ENCODE data around the gene IRF2. TPM values are rescaled to one million over a fixed set of nuclear protein-coding genes. Genes with fewer than 3 reads are reported as not detected.

IRF2 gene
- total RNA-seq, 6 experiments from 2014 or later: 13.4 to 24.0 (median 19.7) TPM

DNA sequence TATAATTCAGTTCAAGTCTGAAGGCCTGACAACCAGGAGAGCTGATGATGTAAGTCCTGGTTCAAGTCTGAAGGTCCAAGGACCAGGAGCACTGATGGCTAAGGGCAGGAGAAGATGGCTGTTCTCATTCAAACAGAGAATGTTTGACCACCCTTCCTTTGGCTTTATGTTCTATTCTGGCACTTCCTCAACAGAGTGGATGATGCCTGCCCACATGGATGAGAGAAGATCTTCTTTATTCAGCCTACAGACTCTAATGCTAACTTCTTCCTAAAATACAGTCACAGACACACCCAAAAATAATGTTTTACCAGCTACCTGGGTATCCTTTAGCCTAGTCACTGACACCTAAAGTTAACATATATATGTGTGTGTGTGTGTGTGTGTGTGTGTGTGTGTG, 25.6 kb upstream of the IRF2 start:
- Mint-ChIP-seq H3K27ac (no peak overlapping the region), H3K4me1 (ENCODE audit: low read depth) (peaks cover 10% of the 10 kb centered on the region), H3K9me3 (no peaks in the 10 kb centered on the region), H3K27me3 (ENCODE audit: insufficient read depth) (peaks cover 6% of the 10 kb centered on the region), H3K36me3 (ENCODE audit: low read depth) (no peaks in the 10 kb centered on the region), H3K4me3 (no peak overlapping the region)
- DNase-seq: no peak
- TF ChIP-seq, protein P1, sequence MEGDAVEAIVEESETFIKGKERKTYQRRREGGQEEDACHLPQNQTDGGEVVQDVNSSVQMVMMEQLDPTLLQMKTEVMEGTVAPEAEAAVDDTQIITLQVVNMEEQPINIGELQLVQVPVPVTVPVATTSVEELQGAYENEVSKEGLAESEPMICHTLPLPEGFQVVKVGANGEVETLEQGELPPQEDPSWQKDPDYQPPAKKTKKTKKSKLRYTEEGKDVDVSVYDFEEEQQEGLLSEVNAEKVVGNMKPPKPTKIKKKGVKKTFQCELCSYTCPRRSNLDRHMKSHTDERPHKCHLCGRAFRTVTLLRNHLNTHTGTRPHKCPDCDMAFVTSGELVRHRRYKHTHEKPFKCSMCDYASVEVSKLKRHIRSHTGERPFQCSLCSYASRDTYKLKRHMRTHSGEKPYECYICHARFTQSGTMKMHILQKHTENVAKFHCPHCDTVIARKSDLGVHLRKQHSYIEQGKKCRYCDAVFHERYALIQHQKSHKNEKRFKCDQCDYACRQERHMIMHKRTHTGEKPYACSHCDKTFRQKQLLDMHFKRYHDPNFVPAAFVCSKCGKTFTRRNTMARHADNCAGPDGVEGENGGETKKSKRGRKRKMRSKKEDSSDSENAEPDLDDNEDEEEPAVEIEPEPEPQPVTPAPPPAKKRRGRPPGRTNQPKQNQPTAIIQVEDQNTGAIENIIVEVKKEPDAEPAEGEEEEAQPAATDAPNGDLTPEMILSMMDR (IDR thresholded peaks at IDR 0.05): no peak

DNA sequence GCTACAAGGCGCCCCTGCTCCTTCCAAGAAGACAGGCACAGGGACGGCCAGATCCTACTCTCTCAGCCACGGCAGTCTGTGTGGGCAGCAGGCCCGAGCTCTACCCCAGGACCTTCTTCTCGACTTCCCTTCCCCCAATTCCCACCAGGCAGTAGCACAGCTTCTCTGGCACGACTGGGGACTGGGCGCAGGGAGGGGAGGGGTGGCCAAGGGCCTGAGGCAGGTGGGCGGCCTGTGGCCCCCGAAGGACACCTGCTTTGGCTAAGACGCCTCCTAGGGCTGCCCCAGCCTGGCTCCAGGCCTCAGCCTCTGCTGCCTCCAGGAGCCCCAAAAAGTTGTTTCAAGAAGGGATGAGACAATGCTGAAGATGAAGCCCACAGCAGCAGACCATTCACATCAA, 24.2 kb upstream of the IRF2 start:
- Mint-ChIP-seq H3K4me3 (no peak overlapping the region), H3K27me3 (ENCODE audit: insufficient read depth) (peaks cover 1% of the 10 kb centered on the region; the same call in 1 of the 2 replicates), H3K36me3 (ENCODE audit: low read depth) (no peaks in the 10 kb centered on the region), H3K27ac (no peak overlapping the region), H3K4me1 (ENCODE audit: low read depth) (peaks cover 1% of the 10 kb centered on the region), H3K9me3 (no peaks in the 10 kb centered on the region)
- no peak for DNase-seq
- TF ChIP-seq, protein P1 (IDR thresholded peaks at IDR 0.05): no peak

DNA sequence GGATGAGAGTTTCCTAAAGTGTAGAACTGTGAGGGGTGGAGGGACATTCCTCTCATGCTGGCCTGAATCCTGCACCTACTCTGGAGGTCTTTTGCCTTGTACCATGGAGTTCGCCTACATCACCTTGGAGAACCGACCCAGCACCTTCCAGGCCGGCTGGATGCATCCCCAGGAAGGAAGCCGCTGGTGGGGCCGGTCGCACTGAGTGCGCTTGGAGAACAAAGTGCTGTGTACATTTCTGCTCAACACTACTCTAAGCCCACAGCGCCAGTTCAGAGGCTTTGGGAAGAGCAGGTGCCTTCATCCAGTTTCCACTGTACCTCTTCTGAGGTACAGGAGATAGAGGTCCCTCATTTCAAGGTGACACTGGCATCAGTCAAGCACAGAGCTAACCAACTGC, 15.4 kb upstream of the IRF2 start:
- no peaks in the 10 kb centered on the region; the same call in 1 of the 2 replicates for H3K36me3 Mint-ChIP-seq (ENCODE audit: low read depth)
- H3K27me3 Mint-ChIP-seq (ENCODE audit: insufficient read depth): peaks cover 1% of the 10 kb centered on the region; the same call in 1 of the 2 replicates
- no peak overlapping the region for H3K4me3 Mint-ChIP-seq
- DNase-seq: no peak
- TF ChIP-seq, protein P1 (IDR thresholded peaks at IDR 0.05): no peak
- no peak overlapping the region for H3K27ac Mint-ChIP-seq
- H3K4me1 Mint-ChIP-seq (ENCODE audit: low read depth): peaks cover 12% of the 10 kb centered on the region; the same call in 1 of the 2 replicates
- no peaks in the 10 kb centered on the region for H3K9me3 Mint-ChIP-seq

DNA sequence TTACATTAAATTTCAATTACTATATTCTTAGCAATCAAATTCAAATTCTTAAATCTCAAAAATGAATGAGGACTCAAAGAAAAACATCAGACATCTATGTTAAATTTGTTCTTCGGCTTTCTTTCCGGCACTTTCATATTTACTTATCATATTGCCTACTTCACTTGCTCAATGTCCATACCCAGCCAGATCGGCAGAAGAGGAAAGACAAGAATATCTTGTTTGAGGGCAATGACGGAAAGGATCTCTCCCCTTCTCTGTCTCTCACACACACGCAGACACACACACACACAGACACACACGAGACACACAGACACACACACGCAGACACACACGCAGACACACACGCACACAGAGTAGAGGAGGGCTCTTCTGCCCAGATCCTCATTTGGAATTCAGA, 13.2 kb upstream of the IRF2 start:
- DNase-seq: no peak

DNA sequence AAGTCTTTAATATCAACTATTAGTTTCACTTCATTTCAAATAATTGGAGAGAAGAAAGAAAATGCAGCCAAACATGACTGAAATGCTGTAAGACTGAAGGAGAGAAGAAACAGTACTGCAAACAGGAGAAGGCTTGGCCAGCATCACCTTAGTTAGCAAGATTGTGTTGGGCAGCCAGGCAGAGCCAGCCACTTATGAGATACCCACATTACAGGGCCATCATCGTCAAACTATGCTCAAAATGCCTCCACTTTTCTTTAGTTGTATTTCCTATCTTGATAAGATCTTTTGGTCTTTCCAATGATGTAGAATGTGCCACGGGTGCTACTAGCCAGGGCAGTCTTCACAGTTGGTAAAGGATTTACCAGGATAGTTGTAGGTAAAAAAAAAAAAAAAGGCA, 10.9 kb upstream of the IRF2 start:
- Mint-ChIP-seq H3K9me3 (peaks cover 7% of the 10 kb centered on the region; the same call in 1 of the 2 replicates), H3K4me1 (ENCODE audit: low read depth) (peaks cover 12% of the 10 kb centered on the region; the same call in 1 of the 2 replicates), H3K4me3 (no peak overlapping the region; the same call in 1 of the 2 replicates), H3K27ac (no peak overlapping the region), H3K36me3 (ENCODE audit: low read depth) (peaks cover 7% of the 10 kb centered on the region; the same call in 1 of the 2 replicates), H3K27me3 (ENCODE audit: insufficient read depth) (peaks cover 3% of the 10 kb centered on the region)
- no peak for DNase-seq
- TF ChIP-seq, protein P1 (IDR thresholded peaks at IDR 0.05): no peak

More for the DNA sequence above, 13.2 kb upstream of the IRF2 start:
- no peak overlapping the region for H3K27ac Mint-ChIP-seq
- TF ChIP-seq, protein P1 (IDR thresholded peaks at IDR 0.05): no peak
- H3K36me3 Mint-ChIP-seq (ENCODE audit: low read depth): peaks cover 7% of the 10 kb centered on the region; the same call in 1 of the 2 replicates
- peaks cover 7% of the 10 kb centered on the region; the same call in 1 of the 2 replicates for H3K9me3 Mint-ChIP-seq
- H3K27me3 Mint-ChIP-seq (ENCODE audit: insufficient read depth): peaks cover 3% of the 10 kb centered on the region
- H3K4me3 Mint-ChIP-seq: no peak overlapping the region
- peaks cover 12% of the 10 kb centered on the region; the same call in 1 of the 2 replicates for H3K4me1 Mint-ChIP-seq (ENCODE audit: low read depth)

All from HFFc6 (cell line).